DND-41 (cell line): ENCODE measurements around the gene MAP2.

Experiments
- ATAC-seq: fragments of 200-7000 bp; cut with Tn5 transposase; 3 replicates; pipeline ENCODE4 v1.9.1; 2021; ENCODE audit warnings: low read depth; ENCODE audit not compliant: insufficient read depth
- DNase-seq: peaks from one replicate; pipeline ENCODE4 v3.0.0-alpha.2; 2020
- H2AFZ ChIP-seq: 2 replicates; pipeline ENCODE4 v1.6.0; 2012; ENCODE audit warnings: low read depth, low read length
- H3K27ac ChIP-seq: 2 replicates; pipeline ENCODE4 v1.5.1; 2012; ENCODE audit warnings: low read length, inconsistent platforms
- H3K27me3 ChIP-seq: fragments of 200-600 bp; sonication (generic); 2 replicates; pipeline ENCODE4 v1.6.0; 2012; ENCODE audit warnings: low read length, mild to moderate bottlenecking, inconsistent platforms; ENCODE audit not compliant: insufficient read depth, poor library complexity
- H3K36me3 ChIP-seq: 2 replicates; pipeline ENCODE4 v1.5.1; 2012; ENCODE audit warnings: low read length, inconsistent platforms; ENCODE audit not compliant: insufficient read depth
- H3K4me1 ChIP-seq: 2 replicates; pipeline ENCODE4 v1.5.1; 2012; ENCODE audit warnings: mild to moderate bottlenecking, low read length; ENCODE audit not compliant: insufficient read depth
- H3K4me2 ChIP-seq: 2 replicates; pipeline ENCODE4 v1.6.0; 2012; ENCODE audit warnings: mild to moderate bottlenecking, moderate library complexity, low read length, inconsistent platforms; ENCODE audit not compliant: insufficient read depth
- H3K4me3 ChIP-seq, 2 experiments: fragments of 200-600 bp in 1 of 2; shearing (Covaris generic) in 1 of 2; 2 replicates each; pipeline ENCODE4 v1.5.1; 2012 to 2016; ENCODE audit warnings: inconsistent platforms in 2 of 2, low read length in 2 of 2, mild to moderate bottlenecking in 2 of 2, low read depth in 1 of 2, moderate library complexity in 1 of 2
- H3K79me2 ChIP-seq: 2 replicates; pipeline ENCODE4 v1.6.0; 2012; ENCODE audit warnings: low read length, inconsistent platforms; ENCODE audit not compliant: insufficient read depth
- H3K9ac ChIP-seq: 2 replicates; pipeline ENCODE4 v1.6.0; 2012; ENCODE audit warnings: low read depth, mild to moderate bottlenecking, inconsistent platforms, low read length, moderate library complexity
- H3K9me3 ChIP-seq: 2 replicates; pipeline ENCODE4 v1.5.1; 2012; ENCODE audit warnings: low read length, moderate library complexity, mild to moderate bottlenecking, inconsistent platforms; ENCODE audit not compliant: insufficient read depth, severe bottlenecking
- H4K20me1 ChIP-seq: 2 replicates; pipeline ENCODE4 v1.6.0; 2012; ENCODE audit warnings: low read length; ENCODE audit not compliant: insufficient read depth
- EZH2 ChIP-seq: IDR thresholded peaks from 3 replicates; pipeline ENCODE4 v1.6.1; 2012; ENCODE audit warnings: borderline replicate concordance, low read depth, mild to moderate bottlenecking, moderate library complexity, low read length, inconsistent platforms; ENCODE audit not compliant: severe bottlenecking
- TF ChIP-seq, protein P1 (sequence below): IDR thresholded peaks from 2 replicates; pipeline ENCODE4 v1.5.1; 2012; ENCODE audit warnings: borderline replicate concordance, low read length, moderate library complexity, mild to moderate bottlenecking; ENCODE audit not compliant: poor library complexity, severe bottlenecking; ENCODE audit errors: extremely low read depth

The MAP2 gene

DNA sequence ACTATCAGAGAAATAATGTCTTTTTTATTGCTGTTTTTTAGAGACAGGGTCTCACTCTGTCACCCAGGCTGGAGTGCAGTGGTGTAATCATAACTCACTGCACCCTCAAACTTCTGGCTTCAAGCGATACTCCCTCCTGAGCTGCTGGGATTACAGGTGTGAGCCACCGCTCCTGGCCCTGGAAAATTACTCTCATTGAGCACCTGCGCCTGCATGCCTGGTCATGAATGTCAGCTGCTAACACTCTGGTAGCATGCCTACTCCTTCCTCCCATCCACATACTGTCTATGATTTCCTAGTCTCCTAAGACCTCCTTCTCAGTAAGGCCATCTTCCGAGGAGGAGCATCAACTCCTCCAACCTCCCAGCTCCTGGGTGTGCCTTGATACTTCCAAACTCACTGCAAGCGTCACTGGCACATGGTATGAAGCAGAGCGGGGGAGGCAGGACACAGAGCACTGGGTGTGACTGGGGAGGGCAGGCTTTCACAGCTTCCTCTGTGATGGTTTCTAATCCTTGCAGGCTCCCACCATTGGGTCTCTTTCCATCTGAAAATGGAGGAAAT lies 1.6 kb upstream of the MAP2 start:
- TF ChIP-seq EZH2 = no peak
- TF ChIP-seq, protein P1, sequence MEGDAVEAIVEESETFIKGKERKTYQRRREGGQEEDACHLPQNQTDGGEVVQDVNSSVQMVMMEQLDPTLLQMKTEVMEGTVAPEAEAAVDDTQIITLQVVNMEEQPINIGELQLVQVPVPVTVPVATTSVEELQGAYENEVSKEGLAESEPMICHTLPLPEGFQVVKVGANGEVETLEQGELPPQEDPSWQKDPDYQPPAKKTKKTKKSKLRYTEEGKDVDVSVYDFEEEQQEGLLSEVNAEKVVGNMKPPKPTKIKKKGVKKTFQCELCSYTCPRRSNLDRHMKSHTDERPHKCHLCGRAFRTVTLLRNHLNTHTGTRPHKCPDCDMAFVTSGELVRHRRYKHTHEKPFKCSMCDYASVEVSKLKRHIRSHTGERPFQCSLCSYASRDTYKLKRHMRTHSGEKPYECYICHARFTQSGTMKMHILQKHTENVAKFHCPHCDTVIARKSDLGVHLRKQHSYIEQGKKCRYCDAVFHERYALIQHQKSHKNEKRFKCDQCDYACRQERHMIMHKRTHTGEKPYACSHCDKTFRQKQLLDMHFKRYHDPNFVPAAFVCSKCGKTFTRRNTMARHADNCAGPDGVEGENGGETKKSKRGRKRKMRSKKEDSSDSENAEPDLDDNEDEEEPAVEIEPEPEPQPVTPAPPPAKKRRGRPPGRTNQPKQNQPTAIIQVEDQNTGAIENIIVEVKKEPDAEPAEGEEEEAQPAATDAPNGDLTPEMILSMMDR = no peak
- Histone ChIP-seq H3K9ac (no peak overlapping the region), H4K20me1 (no peaks in the 10 kb centered on the region), H3K4me2 (no peak overlapping the region), H3K36me3 (no peaks in the 10 kb centered on the region), H3K27ac (no peak overlapping the region), H3K79me2 (no peaks in the 10 kb centered on the region), H2AFZ (no peak overlapping the region), H3K27me3 (no peaks in the 10 kb centered on the region), H3K4me1 (no peaks in the 10 kb centered on the region), H3K4me3 (no peak overlapping the region), H3K9me3 (no peaks in the 10 kb centered on the region)
- no peak for ATAC-seq
- no peak for DNase-seq

DNA sequence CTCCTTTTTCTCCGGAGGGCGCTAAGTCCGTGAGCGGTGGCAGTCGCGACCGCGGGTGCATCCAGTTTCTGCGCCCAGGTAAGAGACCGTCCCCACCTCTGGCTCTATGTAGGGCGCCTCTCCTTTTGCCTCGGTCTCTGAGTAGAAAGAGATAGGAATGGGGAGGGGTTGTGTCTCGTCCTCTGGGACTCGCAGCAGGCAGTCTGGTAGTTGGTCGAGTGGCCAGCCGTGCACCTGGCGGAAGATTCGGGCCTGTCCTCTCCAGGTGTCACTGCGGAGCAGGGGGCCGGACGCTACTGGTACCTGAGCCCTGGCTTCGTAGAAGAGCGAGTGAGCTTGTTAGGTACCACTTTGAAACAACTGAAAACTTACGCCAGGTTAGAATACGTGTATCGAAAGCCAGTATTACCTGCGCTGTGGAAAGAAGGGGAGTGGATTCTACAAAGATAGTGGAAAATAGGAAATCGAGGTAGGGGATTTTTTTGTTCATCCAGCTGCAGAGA lies 403 bp downstream of the MAP2 start:
- ATAC-seq (no peak), DNase-seq (no peak)
- Histone ChIP-seq H3K9me3 (no peaks in the 10 kb centered on the region), H3K36me3 (no peaks in the 10 kb centered on the region), H3K27me3 (no peaks in the 10 kb centered on the region), H3K27ac (no peak overlapping the region), H2AFZ (no peak overlapping the region), H3K4me2 (no peak overlapping the region), H3K4me3 (no peak overlapping the region), H3K4me1 (no peaks in the 10 kb centered on the region), H4K20me1 (no peaks in the 10 kb centered on the region), H3K9ac (no peak overlapping the region), H3K79me2 (no peaks in the 10 kb centered on the region)
- TF ChIP-seq, protein P1 = no peak
- TF ChIP-seq EZH2 = no peak

DNA sequence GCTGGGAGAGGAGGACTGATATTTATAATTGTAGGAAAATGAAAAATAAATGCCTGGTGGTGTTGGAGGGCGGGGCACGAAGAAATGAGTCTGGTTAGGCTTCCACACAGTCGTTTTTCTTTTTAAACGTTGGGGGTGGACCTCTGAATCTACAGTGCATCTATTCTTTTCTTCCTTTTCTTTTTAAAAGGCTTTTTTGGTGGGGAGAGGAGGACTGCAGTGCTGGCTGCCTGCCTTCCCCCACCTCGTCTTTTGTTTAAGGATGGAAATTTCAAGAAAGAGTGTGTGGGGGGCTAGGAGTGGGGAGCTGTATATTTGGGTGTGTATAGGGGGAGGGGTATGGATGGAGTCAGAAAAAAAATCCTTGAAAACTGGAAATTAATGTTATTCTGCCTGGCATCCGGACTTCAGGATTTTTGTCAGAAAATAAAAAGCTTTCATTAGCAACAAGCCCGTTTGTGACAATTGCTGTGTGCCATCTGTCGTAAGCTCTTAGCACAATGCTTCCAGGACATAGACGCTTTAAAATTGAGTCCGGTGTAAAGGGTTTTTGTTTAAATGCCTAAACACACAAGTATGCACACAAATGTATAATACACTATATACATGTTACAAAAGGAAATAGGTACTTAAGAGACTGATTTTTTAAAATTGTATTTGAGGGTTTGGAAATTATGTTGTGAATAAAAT lies 1.1 kb downstream of the MAP2 start:
- DNase-seq = no peak
- Histone ChIP-seq H2AFZ (no peak overlapping the region), H3K9me3 (no peaks in the 10 kb centered on the region), H4K20me1 (no peaks in the 10 kb centered on the region), H3K4me2 (no peak overlapping the region), H3K36me3 (no peaks in the 10 kb centered on the region), H3K79me2 (no peaks in the 10 kb centered on the region), H3K9ac (no peak overlapping the region), H3K4me1 (no peaks in the 10 kb centered on the region), H3K27me3 (no peaks in the 10 kb centered on the region), H3K27ac (no peak overlapping the region), H3K4me3 (no peak overlapping the region)
- no peak for ATAC-seq
- TF ChIP-seq EZH2 = no peak
- TF ChIP-seq, protein P1 = no peak
